Psoas muscle (tissue), 8 donors: ENCODE results near the gene ALG1. TPM values are rescaled to one million over a fixed set of nuclear protein-coding genes. Genes with fewer than 3 reads are reported as not detected.

ENCODE experiments used
- ATAC-seq, 4 donors: fragments of 200-7000 bp; cut with Tn5 transposase; one replicate each; pipeline ENCODE4 v1.9.1; 2020; ENCODE audit warnings: moderate library complexity in 3 of 4, mild to moderate bottlenecking in 2 of 4
- DNase-seq, 2 donors: peaks; one replicate each; pipeline ENCODE4 v3.0.0-alpha.2; 2020
- H3K27ac ChIP-seq: fragments of 200-600 bp; one replicate; pipeline ENCODE4 v1.8.0; 2022
- H3K27me3 ChIP-seq, 3 donors: fragments of 200-600 bp in 1 of 3; one replicate each; pipeline versions ENCODE4 v1.6.1 to v1.8.0; 2013 to 2022; ENCODE audit warnings: low read length in 2 of 3, mild to moderate bottlenecking in 2 of 3, moderate library complexity in 1 of 3; ENCODE audit not compliant: insufficient read depth in 3 of 3
- H3K36me3 ChIP-seq, 2 donors: fragments of 200-600 bp in 1 of 2; one replicate each; pipeline versions ENCODE4 v1.6.1 to v1.8.0; 2013 to 2022; ENCODE audit warnings: low read depth in 1 of 2, mild to moderate bottlenecking in 1 of 2, moderate library complexity in 1 of 2; ENCODE audit not compliant: insufficient read depth in 1 of 2
- H3K4me1 ChIP-seq: fragments of 200-600 bp; one replicate; pipeline ENCODE4 v1.8.0; 2022
- H3K4me3 ChIP-seq: fragments of 200-600 bp; one replicate; pipeline ENCODE4 v1.8.0; 2022; ENCODE audit warnings: mild to moderate bottlenecking
- H3K9me3 ChIP-seq: fragments of 200-600 bp; one replicate; pipeline ENCODE4 v1.8.0; 2022
- CTCF ChIP-seq: fragments of 200-600 bp; IDR thresholded peaks from one replicate; pipeline ENCODE4 v1.8.0; 2022; ENCODE audit warnings: antibody characterized with exemption
- WGBS, 3 donors: extraction: QIAGEN DNeasy Blood & Tissue Kit; methylation state at CpG; one replicate each; pipeline versions ENCODE4 v1.1.6 to v1.1.7; 2013; 5-methylcytosine and 5-hydroxymethylcytosine counted together
- intact Hi-C, 2 donors: fragments of 100-400 bp; cut with DNase I; formaldehyde crosslinking; loops; one replicate each; pipeline versions ENCODE4 v1.11.0 to v1.14.2; 2022
- polyA plus RNA-seq, 3 donors: library from polyadenylated mRNA; stranded (reverse); fragments of 200-250 nt; gene quantifications; one replicate each; pipeline ENCODE4 v1.2.3, GENCODE V29; 2013
- total RNA-seq, 4 donors: library from RNA; stranded (reverse); fragmentation: NEBNext Ultra II Directional in 2 of 4; extraction: Animal tissue kit (Norgen Biotek cat#: 25700) in 2 of 4; gene quantifications; one replicate each; pipeline versions ENCODE4 v1.2.1 to v1.2.4, GENCODE V29; 2021 to 2023
- donor health status: healthy with polysubstance abuse.
- donor health status: DM: no; HTN: no; CAD: no; lungs with moderate emphysema.
- donor health status: Bipolar disorder and iron deficiency.
- donor health status: healthy.
- donor health status: DM: yes; HTN: yes; CAD: no.
- donor health status: DM: no; HTN: no; CAD: no.
- donor health status: DM: no; HTN: no; CAD: no.
- donor health status: DM: yes; HTN: yes; CAD: no.

Gene ALG1
- total and polyA plus RNA-seq, 7 donors: 4.9 to 13.1 (median 7.3) TPM

- Histone ChIP-seq H3K4me1 (no peaks in the 10 kb centered on the region), H3K36me3 (no peaks in the 10 kb centered on the region), H3K4me3 (no peak overlapping the region), H3K27ac (no peak overlapping the region), H3K9me3 (no peaks in the 10 kb centered on the region), H3K27me3 (no peaks in the 10 kb centered on the region)
- 78 to 80% (median 80%) methylated on average over 7 of the region's 7 CpGs for WGBS, 3 donors
- no peak for ATAC-seq
- no peak for DNase-seq
- intact Hi-C loops: no loop called here
- no peak for TF ChIP-seq CTCF
These were observed 6.7 kb upstream of the ALG1 start for GRCh38 chr16:5064915-5065314.

- H3K27ac ChIP-seq: no peak overlapping the region
- no peaks in the 10 kb centered on the region for H3K27me3 ChIP-seq
- H3K36me3 ChIP-seq: no peaks in the 10 kb centered on the region
- DNase-seq (no peak), ATAC-seq (peak in 1 of 4 donors; percentile 13)
- H3K9me3 ChIP-seq: no peaks in the 10 kb centered on the region
- WGBS, 3 donors: 51 to 65% (median 63%) methylated on average over 8 of the region's 8 CpGs
- TF ChIP-seq CTCF: no peak
- intact Hi-C loops: no loop called here
- no peak overlapping the region for H3K4me3 ChIP-seq
- H3K4me1 ChIP-seq: no peaks in the 10 kb centered on the region
These were observed 6.3 kb upstream of the ALG1 start for GRCh38 chr16:5065326-5065725.

GRCh38 chr16:5065813-5066212 is 5.8 kb upstream of the ALG1 start, which contains the start of gene C16orf89:
TSS of gene C16orf89 (minus strand) at chr16:5065956. CDS start at chr16:5065908, 48 bp downstream.
- no peak within 1 kb of the TSS for H3K27ac ChIP-seq
- no peaks in the 10 kb centered on the region for H3K36me3 ChIP-seq
- DNase-seq (no peak), ATAC-seq (peak in 1 of 4 donors; percentile 31)
- 43 to 49% (median 48%) methylated on average over 10 of the region's 10 CpGs for WGBS, 3 donors
- no peaks in the 10 kb centered on the region for H3K9me3 ChIP-seq
- no peak within 1 kb of the TSS for H3K4me3 ChIP-seq
- no peaks in the 10 kb centered on the region for H3K4me1 ChIP-seq
- TF ChIP-seq CTCF: no peak
- intact Hi-C loops: no loop called here
- no peaks in the 10 kb centered on the region for H3K27me3 ChIP-seq

- Histone ChIP-seq H3K4me3 (no peak overlapping the region), H3K9me3 (no peaks in the 10 kb centered on the region), H3K36me3 (no peaks in the 10 kb centered on the region), H3K27me3 (no peaks in the 10 kb centered on the region), H3K4me1 (peaks cover 4% of the 10 kb centered on the region), H3K27ac (no peak overlapping the region)
- WGBS, 3 donors: 74 to 76% (median 76%) methylated on average over 6 of the region's 6 CpGs
- intact Hi-C loops: no loop called here
- ATAC-seq: no peak
- TF ChIP-seq CTCF: no peak
- DNase-seq: no peak
These were observed 5.1 kb upstream of the ALG1 start for GRCh38 chr16:5066511-5066910.

- intact Hi-C loops: no loop called here
- 83 to 88% (median 87%) methylated on average over 9 of the region's 9 CpGs for WGBS, 3 donors
- Histone ChIP-seq H3K27ac (no peak overlapping the region), H3K9me3 (no peaks in the 10 kb centered on the region), H3K36me3 (peaks cover 0 to 9% of the 10 kb centered on the region in 2 donors), H3K4me1 (peaks cover 10% of the 10 kb centered on the region), H3K4me3 (no peak overlapping the region), H3K27me3 (no peaks in the 10 kb centered on the region)
- no peak for DNase-seq
- no peak for ATAC-seq
- TF ChIP-seq CTCF: no peak
These were observed 2.6 kb upstream of the ALG1 start for GRCh38 chr16:5069048-5069447.
